Panc1 (cell line): ENCODE measurements around the gene KLK13. TPM values are rescaled to one million over a fixed set of nuclear protein-coding genes. Genes with fewer than 3 reads are reported as not detected.

Experiments used
- ATAC-seq: fragments of 200-7000 bp; cut with Tn5 transposase; 2 replicates; pipeline ENCODE4 v1.9.1; 2020; ENCODE audit warnings: mild to moderate bottlenecking, moderate library complexity
- BruUV-seq: library from RNA; stranded (reverse); fragments of 400-500 nt; replicated peaks from 2 replicates; lab custom pipeline; 2021; lab: Mats Ljungman, UMichigan
- CTCF ChIA-PET: fragments of 300-600 bp; sonication (Branson Sonifier 250); formaldehyde crosslinking; loops from one replicate; lab custom pipeline; 2022; ENCODE audit warnings: antibody characterized with exemption; lab: Charles Lee
- POLR2A ChIA-PET: fragments of 300-600 bp; sonication (Branson Sonifier 250); formaldehyde crosslinking; loops from one replicate; lab custom pipeline; 2022; ENCODE audit warnings: antibody characterized with exemption; lab: Charles Lee
- DNase-seq: peaks from one replicate; pipeline ENCODE4 v3.0.0-alpha.2; 2010; ENCODE audit warnings: low read depth, low spot score
- H3K27ac ChIP-seq: 2 replicates; pipeline ENCODE4 v1.5.1; 2011; ENCODE audit warnings: mild to moderate bottlenecking, low read length, inconsistent platforms
- H3K27me3 ChIP-seq: fragments of 200-500 bp; sonication (Bioruptor generic); 2 replicates; pipeline ENCODE4 v1.6.0; 2014; ENCODE audit warnings: low read length, inconsistent platforms; ENCODE audit not compliant: control insufficient read depth, insufficient read depth
- H3K36me3 ChIP-seq: fragments of 200-500 bp; sonication (Bioruptor generic); 2 replicates; pipeline ENCODE4 v1.5.1; 2014; ENCODE audit warnings: inconsistent platforms, mild to moderate bottlenecking, low read length, moderate library complexity; ENCODE audit not compliant: control insufficient read depth, insufficient read depth
- H3K4me1 ChIP-seq: 2 replicates; pipeline ENCODE4 v1.5.1; 2011; ENCODE audit warnings: inconsistent platforms, mild to moderate bottlenecking, low read length, moderate library complexity; ENCODE audit not compliant: control insufficient read depth, insufficient read depth
- H3K4me3 ChIP-seq, 2 experiments: 2 replicates each; pipeline ENCODE4 v1.5.1; 2011 to 2012; ENCODE audit warnings: low read depth in 2 of 2, low read length in 2 of 2, mild to moderate bottlenecking in 2 of 2, inconsistent platforms in 1 of 2, moderate library complexity in 1 of 2
- H3K9me3 ChIP-seq: fragments of 200-500 bp; sonication (Bioruptor generic); 2 replicates; pipeline ENCODE4 v1.5.1; 2014; ENCODE audit warnings: low read depth, mild to moderate bottlenecking, inconsistent platforms, low read length, moderate library complexity; ENCODE audit not compliant: control insufficient read depth, insufficient read depth
- CTCF ChIP-seq: fragments of 450-650 bp; IDR thresholded peaks from 2 replicates; pipeline ENCODE4 v1.5.1; 2017; ENCODE audit warnings: mild to moderate bottlenecking
- POLR2AphosphoS5 ChIP-seq: IDR thresholded peaks from 2 replicates; pipeline ENCODE4 v1.6.1; 2012; ENCODE audit warnings: mild to moderate bottlenecking, low read depth, low read length, moderate library complexity
- REST ChIP-seq, 2 experiments: IDR thresholded peaks; 2 replicates each; pipeline ENCODE4 v1.6.1; 2011 to 2012; ENCODE audit warnings: low read depth in 2 of 2, control low read depth in 1 of 2, low read length in 1 of 2, mild to moderate bottlenecking in 1 of 2, moderate library complexity in 1 of 2; ENCODE audit not compliant: insufficient read depth in 1 of 2
- SIN3A ChIP-seq: IDR thresholded peaks from 2 replicates; pipeline ENCODE4 v1.6.1; 2012; ENCODE audit warnings: low read depth, mild to moderate bottlenecking, low read length, moderate library complexity, borderline replicate concordance; ENCODE audit not compliant: insufficient read depth
- TCF7L2 ChIP-seq: IDR thresholded peaks from 2 replicates; pipeline ENCODE4 v1.6.1; 2011; ENCODE audit warnings: mild to moderate bottlenecking, low read depth, low read length, inconsistent platforms
- in situ Hi-C: cut with HindIII; loops from 2 replicates; pipeline ENCODE4 v1.10.0; 2016; ENCODE audit warnings: low sequenced_read_pairs, low pct_unique_long_range_greater_than_20kb
- intact Hi-C: fragments of 100-400 bp; cut with micrococcal nuclease; formaldehyde crosslinking; loops from one replicate; pipeline ENCODE4 v1.10.0; 2022; ENCODE audit not compliant: unreplicated experiment
- total RNA-seq: library from RNA; stranded (reverse); gene quantifications from one replicate; pipeline ENCODE4 v1.2.1, GENCODE V29; 2021; ENCODE audit not compliant: unreplicated experiment

The KLK13 gene
- total RNA-seq, 1 experiment from 2014 or later, result not detected

- intact Hi-C loops, result no loop called here
- Histone ChIP-seq H3K36me3 (no peaks in the 10 kb centered on the region; the same call in 1 of the 2 replicates), H3K4me3 (peak within 1 kb of the TSS; percentile 30 to 50), H3K27ac (no peak within 1 kb of the TSS), H3K9me3 (no peaks in the 10 kb centered on the region), H3K4me1 (peaks cover 3% of the 10 kb centered on the region), H3K27me3 (peaks cover 2% of the 10 kb centered on the region; the same call in 1 of the 2 replicates)
- TF ChIP-seq TCF7L2 (no peak), REST (IDR thresholded peaks at IDR 0.05; ENCODE audit: insufficient read depth in 1 of 2, low read depth in 2 of 2, low read length in 1 of 2) (no peak), SIN3A (no peak), POLR2AphosphoS5 (no peak), CTCF (no peak)
- in situ Hi-C loops, result no loop called here
- DNase-seq (no peak), ATAC-seq (no peak)
- no TSS peak for BruUV-seq
- POLR2A ChIA-PET, result interaction anchor here (0.6 kb wide), 1 partner anchor 15 kb away, joined by 11 read pairs; the partner anchor contains the start of gene KLK12
- CTCF ChIA-PET, result interaction anchor here (0.6 kb wide), 1 partner anchor 95 kb away, joined by 6 read pairs; no protein-coding TSS in a partner anchor
Measured at GRCh38 chr19:51019544-51019925, 45.4 kb downstream of the KLK13 start, which contains the start of gene KLK10. TSS of gene KLK10 (minus strand) at chr19:51019709. CDS start at chr19:51019130, 579 bp downstream.

- H3K9me3 ChIP-seq, result no peaks in the 10 kb centered on the region
- ChIA-PET CTCF (interaction anchor here (0.6 to 1.0 kb wide), 3 partner anchors 18 to 95 kb away, joined by 4 to 9 read pairs (median 6); partner anchors contain the start of gene KLK8), POLR2A (interaction anchor here (0.5 to 0.6 kb wide), 3 partner anchors 16 to 318 kb away, joined by 3 to 11 read pairs (median 7); partner anchors contain the start of gene KLK12)
- in situ Hi-C loops (no loop called here), intact Hi-C loops (no loop called here)
- no peak for DNase-seq
- H3K4me3 ChIP-seq, result peak overlapping the region; percentile 30 to 50
- ATAC-seq, result peak; percentile 52; the same call in 1 of the 2 replicates
- H3K4me1 ChIP-seq, result peaks cover 3% of the 10 kb centered on the region
- TF ChIP-seq SIN3A (no peak), CTCF (no peak), TCF7L2 (no peak), REST (IDR thresholded peaks at IDR 0.05; ENCODE audit: insufficient read depth in 1 of 2, low read depth in 2 of 2, low read length in 1 of 2) (no peak), POLR2AphosphoS5 (no peak)
- no peak overlapping the region for H3K27ac ChIP-seq
- H3K36me3 ChIP-seq, result no peaks in the 10 kb centered on the region; the same call in 1 of the 2 replicates
- BruUV-seq, result no TSS peak
- H3K27me3 ChIP-seq, result peaks cover 2% of the 10 kb centered on the region; the same call in 1 of the 2 replicates
Measured at GRCh38 chr19:51018745-51019543, 45.9 kb downstream of the KLK13 start.
